OCI-LY7 (cell line): ENCODE measurements around the gene PIM2.

Source experiments
- EZH2phosphoT487 ChIP-seq: fragments of 200-600 bp; sonication (generic); IDR thresholded peaks from 2 replicates; pipeline ENCODE4 v1.6.1; 2018; ENCODE audit warnings: low read depth, borderline replicate concordance, mild to moderate bottlenecking, mixed run types, antibody characterized with exemption, low read length, moderate library complexity, mixed read lengths
- TF ChIP-seq, protein P1 (sequence below): fragments of 200-600 bp; sonication (generic); conservative IDR thresholded peaks from 2 replicates; pipeline ENCODE4 v1.5.1; 2014; ENCODE audit warnings: mild to moderate bottlenecking, antibody characterized with exemption, low read length, moderate library complexity, mixed read lengths

DNA sequence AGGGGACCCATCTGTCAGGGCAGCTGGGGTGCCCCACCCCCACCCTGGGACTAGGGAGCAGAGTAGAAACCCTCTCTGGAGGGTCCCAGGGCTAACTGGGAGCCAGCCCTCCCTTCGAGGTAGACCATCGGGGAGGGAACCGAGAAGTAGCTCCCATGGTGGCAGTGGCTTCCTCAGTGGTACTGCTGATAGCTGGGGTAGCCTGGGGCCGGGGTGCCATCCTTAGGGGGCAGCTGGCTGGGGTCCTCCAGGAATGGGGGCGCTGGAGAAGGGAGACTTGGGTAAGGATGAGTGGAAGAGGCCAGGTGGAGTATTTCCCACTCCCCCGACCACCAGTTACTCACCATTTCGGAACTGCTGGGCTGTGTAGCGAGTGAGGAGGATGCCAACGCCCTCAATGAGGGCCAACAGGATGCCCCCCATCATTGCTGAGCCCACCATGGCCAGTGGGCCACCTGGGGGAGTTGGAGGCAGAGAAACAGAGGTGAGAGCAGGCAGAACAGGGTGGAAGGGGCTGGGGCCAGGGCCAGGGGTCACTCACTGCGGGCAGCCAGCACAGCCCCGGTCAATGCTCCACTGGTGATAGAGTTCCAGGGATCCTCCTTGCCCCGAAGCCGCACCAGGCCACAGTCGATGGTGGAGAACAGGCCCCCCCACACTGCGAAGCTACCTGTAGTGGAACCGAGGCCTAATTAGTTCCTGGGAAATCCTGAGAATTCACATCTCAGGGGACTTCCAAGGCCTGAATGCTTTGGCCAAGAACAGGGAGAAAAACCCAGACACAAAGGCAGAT, 25.1 kb downstream of the PIM2 start:
- TF ChIP-seq, protein P1, sequence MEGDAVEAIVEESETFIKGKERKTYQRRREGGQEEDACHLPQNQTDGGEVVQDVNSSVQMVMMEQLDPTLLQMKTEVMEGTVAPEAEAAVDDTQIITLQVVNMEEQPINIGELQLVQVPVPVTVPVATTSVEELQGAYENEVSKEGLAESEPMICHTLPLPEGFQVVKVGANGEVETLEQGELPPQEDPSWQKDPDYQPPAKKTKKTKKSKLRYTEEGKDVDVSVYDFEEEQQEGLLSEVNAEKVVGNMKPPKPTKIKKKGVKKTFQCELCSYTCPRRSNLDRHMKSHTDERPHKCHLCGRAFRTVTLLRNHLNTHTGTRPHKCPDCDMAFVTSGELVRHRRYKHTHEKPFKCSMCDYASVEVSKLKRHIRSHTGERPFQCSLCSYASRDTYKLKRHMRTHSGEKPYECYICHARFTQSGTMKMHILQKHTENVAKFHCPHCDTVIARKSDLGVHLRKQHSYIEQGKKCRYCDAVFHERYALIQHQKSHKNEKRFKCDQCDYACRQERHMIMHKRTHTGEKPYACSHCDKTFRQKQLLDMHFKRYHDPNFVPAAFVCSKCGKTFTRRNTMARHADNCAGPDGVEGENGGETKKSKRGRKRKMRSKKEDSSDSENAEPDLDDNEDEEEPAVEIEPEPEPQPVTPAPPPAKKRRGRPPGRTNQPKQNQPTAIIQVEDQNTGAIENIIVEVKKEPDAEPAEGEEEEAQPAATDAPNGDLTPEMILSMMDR: no peak
- no peak for TF ChIP-seq EZH2phosphoT487
